HL-60 (cell line): ENCODE results near the gene SCART1.

Source experiments
- DNase-seq, 2 experiments: peaks; one replicate each; pipeline ENCODE4 v3.0.0-alpha.2; 2010 to 2020; ENCODE audit warnings: low read depth in 1 of 2, low spot score in 1 of 2
- H3K27ac ChIP-seq: fragments of 250-450 bp; sonication (Bioruptor Pico); replicated peaks from 2 replicates; pipeline ENCODE4 v1.5.1; 2020; ENCODE audit warnings: mild to moderate bottlenecking, moderate library complexity
- H3K27me3 ChIP-seq: fragments of 250-450 bp; sonication (Bioruptor Pico); 2 replicates; pipeline ENCODE4 v1.5.1; 2021; ENCODE audit warnings: mild to moderate bottlenecking, moderate library complexity; ENCODE audit not compliant: insufficient read depth, poor library complexity, severe bottlenecking
- H3K4me3 ChIP-seq: replicated peaks from 2 replicates; pipeline ENCODE4 v1.5.1; 2011; ENCODE audit warnings: mild to moderate bottlenecking, control low read depth, low read length; ENCODE audit not compliant: insufficient read depth
- CTCF ChIP-seq: IDR thresholded peaks from one replicate; pipeline ENCODE4 v1.5.1; 2011; ENCODE audit warnings: low read length, control low read depth, inconsistent platforms; ENCODE audit not compliant: insufficient read depth
- GABPA ChIP-seq: IDR thresholded peaks from 2 replicates; pipeline ENCODE4 v1.6.1; 2012; ENCODE audit warnings: low read depth
- POLR2AphosphoS5 ChIP-seq: IDR thresholded peaks from 2 replicates; pipeline ENCODE4 v1.6.1; 2012; ENCODE audit warnings: low read depth
- SPI1 ChIP-seq: IDR thresholded peaks from 2 replicates; pipeline ENCODE4 v1.6.1; 2012; ENCODE audit warnings: low read depth, mild to moderate bottlenecking, borderline replicate concordance
- TF ChIP-seq, protein P1 (sequence below): IDR thresholded peaks from 2 replicates; pipeline ENCODE4 v1.6.1; 2012; ENCODE audit warnings: low read depth; ENCODE audit not compliant: insufficient replicate concordance

SCART1 gene

GRCh38 chr10:133458021-133458709 lies 4.4 kb downstream of the SCART1 start:
- no peaks in the 10 kb centered on the region for H3K27me3 ChIP-seq
- H3K4me3 ChIP-seq, result no peak overlapping the region
- no peak overlapping the region for H3K27ac ChIP-seq
- TF ChIP-seq, protein P1, sequence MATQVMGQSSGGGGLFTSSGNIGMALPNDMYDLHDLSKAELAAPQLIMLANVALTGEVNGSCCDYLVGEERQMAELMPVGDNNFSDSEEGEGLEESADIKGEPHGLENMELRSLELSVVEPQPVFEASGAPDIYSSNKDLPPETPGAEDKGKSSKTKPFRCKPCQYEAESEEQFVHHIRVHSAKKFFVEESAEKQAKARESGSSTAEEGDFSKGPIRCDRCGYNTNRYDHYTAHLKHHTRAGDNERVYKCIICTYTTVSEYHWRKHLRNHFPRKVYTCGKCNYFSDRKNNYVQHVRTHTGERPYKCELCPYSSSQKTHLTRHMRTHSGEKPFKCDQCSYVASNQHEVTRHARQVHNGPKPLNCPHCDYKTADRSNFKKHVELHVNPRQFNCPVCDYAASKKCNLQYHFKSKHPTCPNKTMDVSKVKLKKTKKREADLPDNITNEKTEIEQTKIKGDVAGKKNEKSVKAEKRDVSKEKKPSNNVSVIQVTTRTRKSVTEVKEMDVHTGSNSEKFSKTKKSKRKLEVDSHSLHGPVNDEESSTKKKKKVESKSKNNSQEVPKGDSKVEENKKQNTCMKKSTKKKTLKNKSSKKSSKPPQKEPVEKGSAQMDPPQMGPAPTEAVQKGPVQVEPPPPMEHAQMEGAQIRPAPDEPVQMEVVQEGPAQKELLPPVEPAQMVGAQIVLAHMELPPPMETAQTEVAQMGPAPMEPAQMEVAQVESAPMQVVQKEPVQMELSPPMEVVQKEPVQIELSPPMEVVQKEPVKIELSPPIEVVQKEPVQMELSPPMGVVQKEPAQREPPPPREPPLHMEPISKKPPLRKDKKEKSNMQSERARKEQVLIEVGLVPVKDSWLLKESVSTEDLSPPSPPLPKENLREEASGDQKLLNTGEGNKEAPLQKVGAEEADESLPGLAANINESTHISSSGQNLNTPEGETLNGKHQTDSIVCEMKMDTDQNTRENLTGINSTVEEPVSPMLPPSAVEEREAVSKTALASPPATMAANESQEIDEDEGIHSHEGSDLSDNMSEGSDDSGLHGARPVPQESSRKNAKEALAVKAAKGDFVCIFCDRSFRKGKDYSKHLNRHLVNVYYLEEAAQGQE, result no peak
- TF ChIP-seq SPI1 (no peak), GABPA (no peak), POLR2AphosphoS5 (no peak), CTCF (no peak)
- DNase-seq, result no peak

DNA sequence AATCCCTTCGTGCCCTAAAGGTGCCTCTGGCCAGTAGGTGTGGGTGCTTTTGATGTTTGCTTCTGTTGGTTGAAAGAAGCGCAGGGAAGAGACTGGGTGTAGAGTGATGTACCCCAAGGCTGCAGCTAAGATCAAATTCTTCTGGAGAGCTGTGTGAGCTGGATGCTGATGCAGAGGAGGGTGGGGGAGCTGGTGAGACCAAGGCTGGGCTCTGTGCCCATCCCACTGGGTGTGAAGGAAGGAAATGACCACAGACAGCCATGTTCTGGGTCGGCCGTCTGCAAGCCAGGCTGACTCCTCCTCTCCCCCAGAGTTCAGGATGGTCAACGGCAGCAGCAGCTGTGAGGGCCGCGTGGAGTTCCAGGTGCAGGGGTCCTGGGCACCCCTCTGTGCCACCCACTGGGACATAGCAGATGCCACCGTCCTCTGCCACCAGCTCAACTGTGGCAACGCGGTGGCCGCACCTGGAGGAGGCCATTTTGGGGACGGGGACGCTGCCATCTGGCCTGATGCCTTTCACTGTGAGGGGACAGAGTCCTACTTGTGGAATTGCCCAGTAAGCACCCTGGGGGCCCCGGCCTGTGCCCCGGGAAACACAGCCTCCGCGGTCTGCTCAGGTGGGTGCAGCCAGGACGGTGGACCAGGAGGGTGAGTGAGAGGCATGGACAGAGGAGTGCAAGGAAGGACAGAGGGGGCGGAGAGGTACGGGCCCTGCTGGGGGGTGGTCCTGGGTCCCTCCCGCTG lies 5.1 kb downstream of the SCART1 start:
- TF ChIP-seq CTCF, result no peak
- TF ChIP-seq GABPA, result no peak
- TF ChIP-seq, protein P1, result no peak
- no peak for TF ChIP-seq SPI1
- TF ChIP-seq POLR2AphosphoS5, result no peak
- H3K27ac ChIP-seq, result no peak overlapping the region
- H3K27me3 ChIP-seq, result no peaks in the 10 kb centered on the region
- no peak overlapping the region for H3K4me3 ChIP-seq
- no peak for DNase-seq

DNA sequence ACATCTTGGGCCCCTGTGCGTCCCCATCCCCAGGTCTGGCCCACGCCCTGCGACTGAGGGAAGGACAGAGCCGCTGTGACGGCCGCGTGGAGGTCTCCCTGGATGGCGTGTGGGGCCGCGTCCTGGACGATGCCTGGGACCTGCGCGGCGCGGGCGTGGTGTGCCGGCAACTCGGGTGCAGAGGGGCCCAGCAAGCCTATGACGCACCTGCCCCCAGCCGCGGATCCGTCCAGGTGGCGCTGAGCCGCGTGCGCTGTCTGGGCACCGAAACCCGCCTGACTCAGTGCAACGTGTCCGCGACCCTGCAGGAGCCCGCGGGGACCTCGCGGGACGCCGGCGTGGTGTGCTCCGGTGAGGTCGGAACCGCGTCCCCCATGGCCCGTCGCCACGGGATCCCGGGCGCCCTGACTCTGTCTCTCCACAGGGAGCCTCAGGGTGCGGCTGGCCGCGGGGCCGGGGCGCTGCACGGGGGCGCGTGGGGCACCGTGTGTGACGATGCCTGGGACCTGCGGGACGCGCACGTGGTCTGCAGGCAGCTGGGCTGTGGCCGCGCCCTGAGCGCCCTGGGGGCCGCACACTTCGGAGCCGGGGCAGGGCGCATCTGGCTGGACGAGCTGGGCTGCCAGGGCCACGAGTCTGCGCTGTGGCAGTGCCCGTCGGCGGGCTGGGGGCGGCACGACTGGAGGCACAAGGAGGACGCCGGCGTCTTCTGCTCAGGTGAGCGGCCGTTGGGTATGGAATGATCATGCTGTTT lies 5.9 kb downstream of the SCART1 start:
- no peak for DNase-seq
- no peak overlapping the region for H3K27ac ChIP-seq
- no peaks in the 10 kb centered on the region for H3K27me3 ChIP-seq
- no peak overlapping the region for H3K4me3 ChIP-seq
- TF ChIP-seq POLR2AphosphoS5 (no peak), CTCF (no peak), SPI1 (no peak), GABPA (no peak)
- TF ChIP-seq, protein P1, result no peak
